Smooth muscle cell (in vitro differentiated cells): Measurements from ENCODE around the gene TTLL10. TPM values are rescaled to one million over a fixed set of nuclear protein-coding genes. Genes with fewer than 3 reads are reported as not detected.

Experiments
- DNase-seq: peaks from one replicate; lab custom pipeline; 2025; ENCODE audit not compliant: unreplicated experiment; lab: John Stamatoyannopoulos, UW
- H2AFZ ChIP-seq: fragments of 200-600 bp; sonication (generic); 2 replicates; pipeline ENCODE4 v1.6.0; 2016; ENCODE audit warnings: antibody characterized with exemption, low read depth, mild to moderate bottlenecking
- H3F3A ChIP-seq: fragments of 200-600 bp; sonication (generic); 2 replicates; pipeline ENCODE4 v1.6.0; 2017; ENCODE audit warnings: antibody characterized with exemption, low read depth
- H3K27ac ChIP-seq: fragments of 200-600 bp; sonication (generic); 2 replicates; pipeline ENCODE4 v1.5.1; 2016; ENCODE audit warnings: low read depth, mild to moderate bottlenecking
- H3K27me3 ChIP-seq: fragments of 200-600 bp; sonication (generic); 2 replicates; pipeline ENCODE4 v1.6.1; 2016; ENCODE audit warnings: low read depth, mild to moderate bottlenecking
- H3K36me3 ChIP-seq: fragments of 200-600 bp; sonication (generic); 2 replicates; pipeline ENCODE4 v1.5.1; 2016; ENCODE audit warnings: low read depth
- H3K4me1 ChIP-seq: fragments of 200-600 bp; sonication (generic); 2 replicates; pipeline ENCODE4 v1.5.1; 2016; ENCODE audit warnings: low read depth
- H3K4me2 ChIP-seq: fragments of 200-600 bp; sonication (generic); 2 replicates; pipeline ENCODE4 v1.6.0; 2016; ENCODE audit warnings: mild to moderate bottlenecking
- H3K4me3 ChIP-seq: fragments of 200-600 bp; sonication (generic); 2 replicates; pipeline ENCODE4 v1.5.1; 2016; ENCODE audit warnings: mild to moderate bottlenecking
- H3K79me2 ChIP-seq: fragments of 200-600 bp; sonication (generic); 2 replicates; pipeline ENCODE4 v1.6.0; 2016; ENCODE audit warnings: low read depth, mild to moderate bottlenecking
- H3K9ac ChIP-seq: fragments of 200-600 bp; sonication (generic); 2 replicates; pipeline ENCODE4 v1.6.0; 2016; ENCODE audit warnings: low read depth
- H3K9me3 ChIP-seq: fragments of 200-600 bp; sonication (generic); replicated peaks from 2 replicates; pipeline ENCODE4 v1.5.1; 2016; ENCODE audit warnings: low read depth
- H4K20me1 ChIP-seq: fragments of 200-600 bp; sonication (generic); 2 replicates; pipeline ENCODE4 v1.6.0; 2016; ENCODE audit warnings: low read depth
- WGBS: methylation state at CpG from one replicate; pipeline ENCODE4 v1.1.7; 2016; ENCODE audit warnings: low lambda C conversion rate; 5-methylcytosine and 5-hydroxymethylcytosine counted together
- polyA plus RNA-seq: library from polyadenylated mRNA; unstranded; fragments of >200 nt; fragmentation: Nextera tagmentation; extraction: Ambion mirVana; gene quantifications from 2 replicates; pipeline ENCODE4 v1.2.1, GENCODE V29; 2016
- total RNA-seq: library from RNA; depleted of rRNA; stranded (reverse); fragments of >200 nt; gene quantifications from 2 replicates; pipeline ENCODE4 v1.2.3, GENCODE V29; 2014
- TF ChIP-seq, protein P1 (sequence below): fragments of 200-600 bp; sonication (generic); IDR thresholded peaks from 2 replicates; pipeline ENCODE4 v1.5.1; 2017; ENCODE audit warnings: borderline replicate concordance, mild to moderate bottlenecking, antibody characterized with exemption; ENCODE audit not compliant: insufficient read depth, poor library complexity, severe bottlenecking

TTLL10 gene
- total and polyA plus RNA-seq, 2 experiments from 2014 or later: not detected

DNA sequence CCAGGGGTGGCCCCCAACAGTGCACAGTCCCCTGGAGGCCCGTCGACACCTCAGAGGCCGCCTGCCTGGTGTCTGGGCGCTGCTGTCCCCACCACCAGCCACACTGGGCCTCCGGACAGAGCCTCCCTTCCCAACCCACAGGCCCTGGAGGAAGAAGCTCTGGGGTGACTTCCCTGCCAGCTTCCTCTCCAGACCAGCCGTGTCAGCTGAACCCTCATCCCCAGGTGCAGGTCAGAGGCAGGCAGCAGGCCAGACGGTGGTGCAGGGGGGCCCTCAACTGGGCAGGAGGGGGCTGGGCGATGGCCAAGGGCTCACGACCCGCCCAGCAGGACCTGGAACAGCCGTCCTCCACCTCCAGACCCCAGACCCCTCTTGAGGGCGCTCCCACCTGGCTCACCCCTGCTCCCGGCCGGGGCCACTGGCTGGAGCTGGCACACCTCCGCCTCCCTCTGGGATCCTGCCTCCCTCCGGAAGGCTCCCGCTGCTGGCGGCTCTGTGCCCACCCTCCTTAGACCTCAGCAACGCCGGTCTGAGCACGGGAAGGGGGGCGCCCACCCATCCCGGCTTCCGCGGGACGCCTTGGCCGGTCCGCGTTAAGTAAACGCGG, 32.2 kb downstream of the TTLL10 start:
- no peaks in the 10 kb centered on the region for H3F3A ChIP-seq
- no peaks in the 10 kb centered on the region for H3K36me3 ChIP-seq
- H4K20me1 ChIP-seq: no peaks in the 10 kb centered on the region
- H3K79me2 ChIP-seq: no peaks in the 10 kb centered on the region
- no peak overlapping the region for H2AFZ ChIP-seq
- peak overlapping the region; percentile 17 for H3K9ac ChIP-seq
- H3K4me1 ChIP-seq: peaks cover 9% of the 10 kb centered on the region
- TF ChIP-seq, protein P1, sequence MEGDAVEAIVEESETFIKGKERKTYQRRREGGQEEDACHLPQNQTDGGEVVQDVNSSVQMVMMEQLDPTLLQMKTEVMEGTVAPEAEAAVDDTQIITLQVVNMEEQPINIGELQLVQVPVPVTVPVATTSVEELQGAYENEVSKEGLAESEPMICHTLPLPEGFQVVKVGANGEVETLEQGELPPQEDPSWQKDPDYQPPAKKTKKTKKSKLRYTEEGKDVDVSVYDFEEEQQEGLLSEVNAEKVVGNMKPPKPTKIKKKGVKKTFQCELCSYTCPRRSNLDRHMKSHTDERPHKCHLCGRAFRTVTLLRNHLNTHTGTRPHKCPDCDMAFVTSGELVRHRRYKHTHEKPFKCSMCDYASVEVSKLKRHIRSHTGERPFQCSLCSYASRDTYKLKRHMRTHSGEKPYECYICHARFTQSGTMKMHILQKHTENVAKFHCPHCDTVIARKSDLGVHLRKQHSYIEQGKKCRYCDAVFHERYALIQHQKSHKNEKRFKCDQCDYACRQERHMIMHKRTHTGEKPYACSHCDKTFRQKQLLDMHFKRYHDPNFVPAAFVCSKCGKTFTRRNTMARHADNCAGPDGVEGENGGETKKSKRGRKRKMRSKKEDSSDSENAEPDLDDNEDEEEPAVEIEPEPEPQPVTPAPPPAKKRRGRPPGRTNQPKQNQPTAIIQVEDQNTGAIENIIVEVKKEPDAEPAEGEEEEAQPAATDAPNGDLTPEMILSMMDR: no peak
- H3K4me2 ChIP-seq: peak overlapping the region; percentile 85
- H3K27ac ChIP-seq: no peak overlapping the region
- no peaks in the 10 kb centered on the region for H3K9me3 ChIP-seq
- no peak for DNase-seq
- no peaks in the 10 kb centered on the region for H3K27me3 ChIP-seq
- WGBS: 52% methylated on average over 27 of the region's 31 CpGs
- peak overlapping the region; percentile 31 for H3K4me3 ChIP-seq

DNA sequence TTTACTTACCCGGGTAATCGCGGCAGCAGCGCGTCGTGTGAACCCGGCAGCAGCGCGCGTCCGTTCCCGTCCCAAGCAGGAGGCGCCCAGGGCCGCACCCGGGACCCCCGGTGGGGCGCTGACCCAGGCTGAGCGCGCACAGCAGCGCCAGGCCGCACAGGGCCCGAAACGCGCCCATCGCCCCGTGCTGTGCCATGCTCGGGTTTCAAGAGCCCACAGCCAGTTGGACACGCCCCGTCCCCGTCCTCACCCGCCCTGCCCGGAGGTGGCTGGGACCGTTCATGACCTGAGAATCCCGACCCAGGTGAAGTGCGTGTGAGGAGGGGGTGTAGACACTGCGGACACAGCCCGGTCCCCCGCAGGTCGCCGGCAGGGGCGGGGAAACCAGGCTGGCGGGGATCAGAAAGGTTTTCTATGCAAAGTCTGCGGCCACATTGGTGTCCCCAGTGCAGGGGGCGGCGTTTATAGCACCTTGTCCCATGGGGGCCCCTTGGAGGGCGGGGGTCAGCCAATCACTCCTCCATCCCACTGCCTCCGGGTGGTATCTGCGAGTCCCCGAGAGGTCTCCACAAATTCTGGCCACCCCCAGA, 32.8 kb downstream of the TTLL10 start, which contains the start of gene TNFRSF18:
TNFRSF18 (minus strand) TSS at position 217 of the 590 bp plus-strand sequence; CDS start at position 196, 21 bp downstream.
- no peaks in the 10 kb centered on the region for H3K27me3 ChIP-seq
- WGBS: 25% methylated on average over 47 of the region's 49 CpGs

DNA sequence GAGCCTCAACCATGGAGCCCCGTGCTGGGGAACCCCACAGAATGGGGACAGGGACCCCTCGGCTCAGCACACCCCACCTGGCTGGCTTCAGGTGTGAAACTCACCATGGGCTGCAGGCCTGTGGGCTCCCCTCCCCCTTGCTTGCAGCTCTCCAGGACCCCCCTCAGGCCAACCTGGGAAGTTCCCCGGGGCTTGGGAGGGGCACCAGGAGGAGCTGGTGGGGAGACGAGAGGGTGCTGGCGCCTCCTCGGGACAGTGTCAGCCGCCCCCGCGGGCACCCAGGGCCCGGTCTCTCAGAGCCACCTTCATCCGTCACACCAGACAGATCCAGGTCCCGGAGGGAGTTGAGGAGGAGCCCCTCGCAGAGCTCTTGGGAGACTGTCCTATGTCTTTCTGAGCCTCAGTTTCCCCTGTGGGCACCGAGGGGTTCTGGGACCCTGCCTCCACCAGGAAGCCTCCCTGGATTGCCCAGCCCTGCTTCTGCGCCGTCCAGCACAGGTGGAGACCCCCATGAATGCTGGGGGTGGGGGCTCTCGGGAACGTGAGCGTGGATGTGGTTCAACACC, 33.4 kb downstream of the TTLL10 start:
- H3F3A ChIP-seq: no peaks in the 10 kb centered on the region

More for the DNA sequence above, 32.8 kb downstream of the TTLL10 start, which contains the start of gene TNFRSF18:
- Histone ChIP-seq H3K79me2 (no peaks in the 10 kb centered on the region), H3K36me3 (no peaks in the 10 kb centered on the region), H3K9ac (peak within 1 kb of the TSS; percentile 17), H3K4me2 (peak within 1 kb of the TSS; percentile 85), H3K9me3 (no peaks in the 10 kb centered on the region), H3K4me3 (peak within 1 kb of the TSS; percentile 31), H3F3A (no peaks in the 10 kb centered on the region), H4K20me1 (no peaks in the 10 kb centered on the region), H3K27ac (no peak within 1 kb of the TSS), H2AFZ (no peak within 1 kb of the TSS), H3K4me1 (peaks cover 9% of the 10 kb centered on the region)
- no peak for DNase-seq
- TF ChIP-seq, protein P1: no peak

More for the DNA sequence above, 33.4 kb downstream of the TTLL10 start:
- H3K27me3 ChIP-seq: no peaks in the 10 kb centered on the region
- peak overlapping the region; percentile 31 for H3K4me3 ChIP-seq
- no peaks in the 10 kb centered on the region for H3K9me3 ChIP-seq
- H3K79me2 ChIP-seq: no peaks in the 10 kb centered on the region
- TF ChIP-seq, protein P1: no peak
- H3K9ac ChIP-seq: no peak overlapping the region
- no peak for DNase-seq
- peak overlapping the region; percentile 85 for H3K4me2 ChIP-seq
- H3K36me3 ChIP-seq: no peaks in the 10 kb centered on the region
- H3K4me1 ChIP-seq: peaks cover 9% of the 10 kb centered on the region
- H4K20me1 ChIP-seq: no peaks in the 10 kb centered on the region
- H2AFZ ChIP-seq: no peak overlapping the region
- WGBS: 92% methylated on average over 19 of the region's 19 CpGs
- H3K27ac ChIP-seq: no peak overlapping the region
